SK-N-MC (cell line): ENCODE data around the gene INPP4B.

ENCODE experiments used
- EZH2 ChIP-seq: fragments of 200-600 bp; sonication (generic); IDR thresholded peaks from one replicate; pipeline ENCODE4 v1.6.1; 2017; ENCODE audit warnings: antibody characterized with exemption
- POLR2AphosphoS5 ChIP-seq: IDR thresholded peaks from 2 replicates; pipeline ENCODE4 v1.6.1; 2012; ENCODE audit warnings: mild to moderate bottlenecking, low read depth, low read length, borderline replicate concordance

DNA sequence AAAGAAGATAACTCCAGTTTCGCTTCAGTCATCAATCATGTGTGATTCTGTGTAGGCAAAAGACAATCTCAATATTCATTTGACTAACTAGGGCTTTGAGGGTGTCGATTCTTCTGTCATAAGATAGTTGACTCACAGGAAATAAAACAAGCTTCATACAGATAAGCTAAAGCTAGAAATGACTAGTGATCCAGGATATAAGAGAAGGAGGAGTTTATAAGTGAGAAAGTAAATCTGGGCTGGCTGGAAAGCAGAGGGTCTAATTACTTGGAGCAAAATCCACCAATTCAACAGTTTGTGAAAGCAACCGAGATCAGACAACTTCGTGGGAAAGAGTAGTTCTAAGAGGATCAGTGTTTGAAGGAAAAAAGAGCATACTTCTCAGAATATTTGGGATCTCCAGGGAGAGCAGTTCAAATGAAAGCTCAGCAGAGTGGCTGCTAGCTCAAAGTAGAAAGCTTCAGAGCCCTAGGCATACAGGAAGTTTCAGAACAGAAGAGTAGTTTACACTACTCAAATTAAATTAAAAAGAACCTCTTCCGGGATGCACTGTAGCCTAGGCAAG is 429.3 kb downstream of the INPP4B start:
- TF ChIP-seq EZH2 (no peak), POLR2AphosphoS5 (no peak)
